ENCODE results near the gene HSPA1B.
"Not testable (repeated sequence)": the region's sequence is repeated elsewhere in the genome, so short reads cannot be mapped to it uniquely, and the experiment has no call there.

DNA sequence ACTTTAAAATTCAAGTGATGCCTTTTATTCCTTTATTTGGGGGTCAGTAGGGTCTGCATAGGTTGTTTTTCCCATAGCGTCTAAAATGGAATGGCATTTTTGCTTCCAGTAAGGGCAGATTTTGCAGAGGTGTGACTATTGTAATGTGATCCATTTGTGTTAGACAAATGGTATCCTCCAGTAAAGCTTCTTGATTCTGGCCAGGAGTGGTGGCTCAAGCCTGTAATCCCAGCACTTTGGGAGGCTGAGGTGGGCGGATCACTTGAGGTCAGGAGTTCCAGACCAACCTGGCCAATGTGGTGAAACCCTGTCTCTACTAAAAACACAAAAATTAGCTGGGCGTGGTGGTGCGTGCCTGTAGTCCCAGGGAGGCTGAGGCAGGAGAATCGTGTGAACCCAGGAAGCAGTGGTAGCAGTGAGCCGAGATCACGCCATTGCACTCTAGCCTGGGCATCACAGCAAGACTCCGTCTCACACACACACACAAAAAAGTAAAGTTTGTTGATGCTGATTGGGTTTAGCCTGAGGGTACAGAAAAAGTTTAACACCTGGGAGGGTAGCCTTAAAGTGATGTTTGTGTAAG is 9.5 kb upstream of the HSPA1B start:
- TF ChIP-seq CTCF (IDR thresholded peaks at IDR 0.05 in 2 of 3, conservative IDR thresholded peaks at IDR 0.05 in 1 of 3; ENCODE audit: borderline replicate concordance in 1 of 3, insufficient read depth in 1 of 3, low read depth in 2 of 3, low read length in 2 of 3); EZH2 (IDR thresholded peaks at IDR 0.05); EZH2phosphoT487 (IDR thresholded peaks at IDR 0.05; ENCODE audit: borderline replicate concordance); POLR2A (IDR thresholded peaks at IDR 0.05; ENCODE audit: borderline replicate concordance, extremely low read depth, insufficient read depth, insufficient read length); RAD21 (IDR thresholded peaks at IDR 0.05; ENCODE audit: low read depth); YY1 (IDR thresholded peaks at IDR 0.05; ENCODE audit: extremely low read depth, insufficient replicate concordance, low read depth, low read length); ZNF274 (IDR thresholded peaks at IDR 0.05; ENCODE audit: low read depth, low read length); TCF7L2 (IDR thresholded peaks at IDR 0.05; ENCODE audit: borderline replicate concordance, extremely low read depth, insufficient read depth, insufficient read length); FOSL1 (IDR thresholded peaks at IDR 0.05; ENCODE audit: low read depth); JUND (IDR thresholded peaks at IDR 0.05); SIN3A (IDR thresholded peaks at IDR 0.05; ENCODE audit: low read depth): not testable (repeated sequence)
- TF ChIP-seq, protein P1, sequence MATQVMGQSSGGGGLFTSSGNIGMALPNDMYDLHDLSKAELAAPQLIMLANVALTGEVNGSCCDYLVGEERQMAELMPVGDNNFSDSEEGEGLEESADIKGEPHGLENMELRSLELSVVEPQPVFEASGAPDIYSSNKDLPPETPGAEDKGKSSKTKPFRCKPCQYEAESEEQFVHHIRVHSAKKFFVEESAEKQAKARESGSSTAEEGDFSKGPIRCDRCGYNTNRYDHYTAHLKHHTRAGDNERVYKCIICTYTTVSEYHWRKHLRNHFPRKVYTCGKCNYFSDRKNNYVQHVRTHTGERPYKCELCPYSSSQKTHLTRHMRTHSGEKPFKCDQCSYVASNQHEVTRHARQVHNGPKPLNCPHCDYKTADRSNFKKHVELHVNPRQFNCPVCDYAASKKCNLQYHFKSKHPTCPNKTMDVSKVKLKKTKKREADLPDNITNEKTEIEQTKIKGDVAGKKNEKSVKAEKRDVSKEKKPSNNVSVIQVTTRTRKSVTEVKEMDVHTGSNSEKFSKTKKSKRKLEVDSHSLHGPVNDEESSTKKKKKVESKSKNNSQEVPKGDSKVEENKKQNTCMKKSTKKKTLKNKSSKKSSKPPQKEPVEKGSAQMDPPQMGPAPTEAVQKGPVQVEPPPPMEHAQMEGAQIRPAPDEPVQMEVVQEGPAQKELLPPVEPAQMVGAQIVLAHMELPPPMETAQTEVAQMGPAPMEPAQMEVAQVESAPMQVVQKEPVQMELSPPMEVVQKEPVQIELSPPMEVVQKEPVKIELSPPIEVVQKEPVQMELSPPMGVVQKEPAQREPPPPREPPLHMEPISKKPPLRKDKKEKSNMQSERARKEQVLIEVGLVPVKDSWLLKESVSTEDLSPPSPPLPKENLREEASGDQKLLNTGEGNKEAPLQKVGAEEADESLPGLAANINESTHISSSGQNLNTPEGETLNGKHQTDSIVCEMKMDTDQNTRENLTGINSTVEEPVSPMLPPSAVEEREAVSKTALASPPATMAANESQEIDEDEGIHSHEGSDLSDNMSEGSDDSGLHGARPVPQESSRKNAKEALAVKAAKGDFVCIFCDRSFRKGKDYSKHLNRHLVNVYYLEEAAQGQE (IDR thresholded peaks at IDR 0.05; ENCODE audit: low read depth) = not testable (repeated sequence)
- TF ChIP-seq, protein P2, sequence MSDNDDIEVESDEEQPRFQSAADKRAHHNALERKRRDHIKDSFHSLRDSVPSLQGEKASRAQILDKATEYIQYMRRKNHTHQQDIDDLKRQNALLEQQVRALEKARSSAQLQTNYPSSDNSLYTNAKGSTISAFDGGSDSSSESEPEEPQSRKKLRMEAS (IDR thresholded peaks at IDR 0.05) = not testable (repeated sequence)
